ENCODE data around the gene SPSB3.

Gene SPSB3

GRCh38 chr16:1754204-1754603 lies 28.2 kb downstream of the SPSB3 start:
- POLR2A ChIA-PET, result interaction anchor here (0.7 to 1.1 kb wide), 2 partner anchors 14 to 18 kb away, joined by 3 read pairs; partner anchors contain the start of genes EME2 and MRPS34
- Histone ChIP-seq H3K36me3 (ENCODE audit: control insufficient read depth in 2 of 2, insufficient read depth in 1 of 2, low read length in 2 of 2) (peaks cover 14 to 54% of the 10 kb centered on the region in 2 experiments; a peak in 2 of 3 replicates), H3K4me3 (ENCODE audit: low read depth, low read length) (no peak overlapping the region), H3K27ac (ENCODE audit: extremely low read depth, low read depth, low read length) (no peak overlapping the region), H3K9me3 (ENCODE audit: control insufficient read depth, insufficient read depth, low read depth, low read length) (no peaks in the 10 kb centered on the region), H3K4me1 (ENCODE audit: control insufficient read depth, insufficient read depth, low read length) (no peaks in the 10 kb centered on the region)
- TF ChIP-seq ZNF624 (tag by site-specific recombination; IDR thresholded peaks at IDR 0.05), result no peak
- TF ChIP-seq ZNF221 (tag by site-specific recombination; IDR thresholded peaks at IDR 0.05; ENCODE audit: borderline replicate concordance), result no peak
- TF ChIP-seq ZBTB11 (tag by site-specific recombination; conservative IDR thresholded peaks at IDR 0.05; ENCODE audit: low read depth), result no peak
- TF ChIP-seq GFI1B (tag by site-specific recombination; IDR thresholded peaks at IDR 0.05), result no peak
- TF ChIP-seq ZNF560 (tag by site-specific recombination; IDR thresholded peaks at IDR 0.05; ENCODE audit: borderline replicate concordance), result no peak
- TF ChIP-seq ZNF2 (tag by site-specific recombination; IDR thresholded peaks at IDR 0.05), result no peak
- no peak for TF ChIP-seq ZNF426 (tag by site-specific recombination; IDR thresholded peaks at IDR 0.05)
- CTCF ChIA-PET, result interaction anchor here (0.7 kb wide), 1 partner anchor 10 kb away, joined by 9 read pairs; no protein-coding TSS in a partner anchor

- H3K36me3 ChIP-seq (ENCODE audit: control insufficient read depth in 2 of 2, insufficient read depth in 1 of 2, low read length in 2 of 2), result peaks cover 14 to 60% of the 10 kb centered on the region in 2 experiments; a peak in 2 of 3 replicates
- ChIA-PET CTCF (interaction anchor here (0.6 kb wide), 2 partner anchors 29 to 36 kb away, joined by 3 to 4 read pairs; no protein-coding TSS in a partner anchor), POLR2A (no interaction called here)
- H3K27ac ChIP-seq (ENCODE audit: extremely low read depth, low read depth, low read length), result no peak overlapping the region
- no peaks in the 10 kb centered on the region for H3K9me3 ChIP-seq (ENCODE audit: control insufficient read depth, insufficient read depth, low read depth, low read length)
- no peak for TF ChIP-seq ZNF274 (IDR thresholded peaks at IDR 0.05; ENCODE audit: low read length)
- no peak for TF ChIP-seq ZNF274 (tag by site-specific recombination; IDR thresholded peaks at IDR 0.05; ENCODE audit: borderline replicate concordance)
- TF ChIP-seq KLF7 (tag by site-specific recombination; IDR thresholded peaks at IDR 0.05; ENCODE audit: borderline replicate concordance), result no peak
- no peaks in the 10 kb centered on the region for H3K4me1 ChIP-seq (ENCODE audit: control insufficient read depth, insufficient read depth, low read length)
- H3K4me3 ChIP-seq (ENCODE audit: low read depth, low read length), result no peak overlapping the region
Observed at GRCh38 chr16:1752853-1753252, 29.5 kb downstream of the SPSB3 start.

GRCh38 chr16:1751946-1752345 lies 30.4 kb downstream of the SPSB3 start:
- H3K27ac ChIP-seq (ENCODE audit: extremely low read depth, low read depth, low read length), result no peak overlapping the region
- no peaks in the 10 kb centered on the region for H3K9me3 ChIP-seq (ENCODE audit: control insufficient read depth, insufficient read depth, low read depth, low read length)
- POLR2A ChIA-PET, result no interaction called here
- no peaks in the 10 kb centered on the region for H3K4me1 ChIP-seq (ENCODE audit: control insufficient read depth, insufficient read depth, low read length)
- peaks cover 14 to 63% of the 10 kb centered on the region in 2 experiments; a peak in 2 of 3 replicates for H3K36me3 ChIP-seq (ENCODE audit: control insufficient read depth in 2 of 2, insufficient read depth in 1 of 2, low read length in 2 of 2)
- CTCF ChIA-PET, result interaction anchor here (0.6 kb wide), 1 partner anchor 37 kb away, joined by 4 read pairs; no protein-coding TSS in a partner anchor
- no peak overlapping the region for H3K4me3 ChIP-seq (ENCODE audit: low read depth, low read length)
- no peak for TF ChIP-seq ZNF148 (tag by site-specific recombination; IDR thresholded peaks at IDR 0.05; ENCODE audit: borderline replicate concordance)
- no peak for TF ChIP-seq ZFP41 (tag by site-specific recombination; IDR thresholded peaks at IDR 0.05; ENCODE audit: borderline replicate concordance)
- TF ChIP-seq ZNF223 (tag by site-specific recombination; IDR thresholded peaks at IDR 0.05), result no peak
- no peak for TF ChIP-seq ZFP69B (tag by site-specific recombination; IDR thresholded peaks at IDR 0.05)
- TF ChIP-seq PRDM2 (tag by site-specific recombination; IDR thresholded peaks at IDR 0.05; ENCODE audit: borderline replicate concordance), result no peak
- TF ChIP-seq ZSCAN5A (tag by site-specific recombination; IDR thresholded peaks at IDR 0.05), result no peak
- no peak for TF ChIP-seq ZXDB (tag by site-specific recombination; IDR thresholded peaks at IDR 0.05)
